GM18519 (cell line): ENCODE results near the gene ST7.
A peak's percentile ranks its signal among the peaks of the same experiment; 100 is the strongest.
"Not testable (repeated sequence)": the region's sequence is repeated elsewhere in the genome, so short reads cannot be mapped to it uniquely, and the experiment has no call there.

Experiments
- ATAC-seq: cut with Tn5 transposase; IDR thresholded peaks from one replicate; pipeline ENCODE4 v1.9.1; 2021; ENCODE audit warnings: mild to moderate bottlenecking, moderate library complexity; ENCODE audit not compliant: unreplicated experiment, low FRiP score

ST7 gene

DNA sequence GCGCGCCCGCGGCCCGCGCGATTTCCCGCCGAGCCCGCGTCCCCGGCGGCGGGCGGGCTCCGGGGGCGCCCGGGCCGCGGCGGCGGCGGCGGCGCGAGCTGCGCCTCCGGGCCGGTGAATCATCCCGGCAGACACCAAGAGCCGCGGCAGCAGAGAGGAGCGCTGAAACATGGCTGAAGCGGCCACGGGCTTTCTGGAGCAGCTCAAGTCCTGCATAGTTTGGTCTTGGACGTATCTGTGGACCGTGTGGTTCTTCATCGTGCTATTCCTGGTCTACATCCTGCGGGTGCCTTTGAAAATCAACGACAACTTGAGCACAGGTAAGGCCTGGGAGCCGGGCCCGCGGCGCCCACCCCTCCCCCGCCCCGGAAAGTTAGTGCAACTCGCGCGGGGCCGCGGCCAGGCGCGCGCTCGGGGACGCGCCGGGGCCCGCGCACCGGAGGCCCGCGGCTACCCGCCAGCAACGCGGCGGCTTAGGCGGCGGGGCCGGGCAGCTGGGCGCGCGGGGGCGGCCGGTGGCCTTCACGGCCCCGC, at the start of gene ST7:
Gene ST7 (plus strand): TSS at position 130 of the 534 bp plus-strand sequence. CDS start 40 bp downstream, at position 170.
- ATAC-seq, result peak; percentile 26

GRCh38 chr7:116906391-116906790, 46.9 kb upstream of the ST7 start:
- ATAC-seq, result no peak

- no peak for ATAC-seq
Observed at GRCh38 chr7:116910383-116910782, 42.9 kb upstream of the ST7 start.

DNA sequence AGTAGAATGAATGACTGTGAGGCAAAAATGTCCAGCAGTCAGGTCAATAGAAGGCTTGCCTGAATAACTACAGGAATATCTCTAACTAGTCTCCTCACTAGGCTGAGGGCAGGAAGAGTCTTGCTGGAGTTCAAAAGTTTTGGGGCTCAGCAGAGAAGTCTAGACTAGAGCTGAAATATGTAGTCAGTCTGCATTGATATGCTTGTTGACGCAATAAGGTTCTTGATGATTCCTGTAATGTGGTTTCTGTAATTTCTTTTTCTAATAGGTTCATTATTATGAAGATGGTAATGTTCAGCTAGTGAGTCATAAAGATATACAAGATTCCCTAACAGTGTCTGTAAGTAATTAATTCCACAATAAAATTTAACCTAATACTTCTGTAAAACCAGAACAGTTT, 41.5 kb upstream of the ST7 start:
- ATAC-seq, result no peak

DNA sequence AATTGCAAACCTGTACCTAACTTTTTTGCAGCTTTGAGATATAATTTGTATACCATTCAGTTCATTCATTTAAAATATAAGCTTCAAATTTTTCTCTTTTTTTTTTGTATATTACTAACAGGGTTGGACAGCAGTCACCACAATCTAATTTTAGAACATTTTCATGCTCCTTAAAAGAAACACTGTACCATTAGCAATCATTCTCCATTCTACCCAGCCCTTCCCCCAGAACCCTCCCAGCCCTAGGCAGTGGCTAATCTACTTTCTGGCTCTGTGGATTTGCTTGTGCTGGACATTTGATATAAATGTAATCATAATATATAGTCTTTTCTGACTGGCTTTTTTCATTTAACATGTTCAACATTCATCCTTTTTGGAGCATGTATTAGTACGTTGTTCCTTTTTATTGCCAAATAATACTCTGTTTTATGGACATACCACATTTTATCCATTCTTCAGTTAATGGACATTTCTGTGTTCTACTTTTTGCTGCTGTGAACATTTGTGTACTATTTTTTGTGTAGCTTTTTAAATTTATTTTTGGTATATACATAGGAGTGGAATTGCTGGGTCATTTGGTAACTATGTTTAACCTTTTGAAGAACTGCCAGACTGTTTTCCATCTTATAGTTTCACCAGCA, 40.9 kb upstream of the ST7 start:
- no peak for ATAC-seq

DNA sequence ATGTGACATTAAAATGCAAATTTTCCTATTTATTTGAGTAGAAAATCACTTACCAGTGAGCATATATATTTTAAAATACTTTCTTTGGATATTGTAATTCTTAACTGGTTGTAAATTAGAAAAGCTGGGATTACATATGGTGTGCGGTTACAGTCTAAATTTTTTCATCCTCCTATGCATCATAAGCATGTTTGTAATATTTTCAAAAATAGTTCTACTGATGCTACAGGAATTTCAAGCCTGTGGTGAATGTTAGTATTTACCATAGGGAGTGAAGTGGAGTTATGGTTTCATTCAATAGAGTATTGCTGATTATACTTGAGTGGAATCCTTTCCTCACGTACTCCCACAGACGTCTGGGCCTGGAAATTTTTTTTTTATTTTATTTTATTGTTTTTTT, 34.6 kb upstream of the ST7 start:
- no peak for ATAC-seq

- no peak for ATAC-seq
Observed at GRCh38 chr7:116920359-116920758, 32.9 kb upstream of the ST7 start.

DNA sequence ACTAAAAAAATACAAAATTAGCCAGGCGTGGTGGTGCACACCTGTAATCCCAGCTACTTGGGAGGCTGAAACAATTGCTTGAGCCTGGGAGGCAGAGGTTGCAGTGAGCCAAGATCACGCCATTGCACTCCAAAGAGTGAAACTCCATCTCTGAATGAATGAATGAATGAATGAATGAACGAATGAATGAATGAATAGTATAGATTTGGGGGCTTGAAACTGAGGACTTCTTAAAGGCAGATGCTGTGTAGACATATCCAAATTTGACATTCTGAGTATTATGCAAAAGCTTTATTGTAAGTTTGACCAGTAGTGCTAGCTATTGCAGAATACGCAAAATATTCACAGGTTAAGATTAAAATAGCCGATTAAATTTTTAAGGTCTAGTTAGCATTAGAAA, 30.8 kb upstream of the ST7 start:
- ATAC-seq, result no peak

GRCh38 chr7:116924741-116925140, 28.6 kb upstream of the ST7 start:
- no peak for ATAC-seq

GRCh38 chr7:116929021-116929420, 24.3 kb upstream of the ST7 start:
- ATAC-seq, result no peak

DNA sequence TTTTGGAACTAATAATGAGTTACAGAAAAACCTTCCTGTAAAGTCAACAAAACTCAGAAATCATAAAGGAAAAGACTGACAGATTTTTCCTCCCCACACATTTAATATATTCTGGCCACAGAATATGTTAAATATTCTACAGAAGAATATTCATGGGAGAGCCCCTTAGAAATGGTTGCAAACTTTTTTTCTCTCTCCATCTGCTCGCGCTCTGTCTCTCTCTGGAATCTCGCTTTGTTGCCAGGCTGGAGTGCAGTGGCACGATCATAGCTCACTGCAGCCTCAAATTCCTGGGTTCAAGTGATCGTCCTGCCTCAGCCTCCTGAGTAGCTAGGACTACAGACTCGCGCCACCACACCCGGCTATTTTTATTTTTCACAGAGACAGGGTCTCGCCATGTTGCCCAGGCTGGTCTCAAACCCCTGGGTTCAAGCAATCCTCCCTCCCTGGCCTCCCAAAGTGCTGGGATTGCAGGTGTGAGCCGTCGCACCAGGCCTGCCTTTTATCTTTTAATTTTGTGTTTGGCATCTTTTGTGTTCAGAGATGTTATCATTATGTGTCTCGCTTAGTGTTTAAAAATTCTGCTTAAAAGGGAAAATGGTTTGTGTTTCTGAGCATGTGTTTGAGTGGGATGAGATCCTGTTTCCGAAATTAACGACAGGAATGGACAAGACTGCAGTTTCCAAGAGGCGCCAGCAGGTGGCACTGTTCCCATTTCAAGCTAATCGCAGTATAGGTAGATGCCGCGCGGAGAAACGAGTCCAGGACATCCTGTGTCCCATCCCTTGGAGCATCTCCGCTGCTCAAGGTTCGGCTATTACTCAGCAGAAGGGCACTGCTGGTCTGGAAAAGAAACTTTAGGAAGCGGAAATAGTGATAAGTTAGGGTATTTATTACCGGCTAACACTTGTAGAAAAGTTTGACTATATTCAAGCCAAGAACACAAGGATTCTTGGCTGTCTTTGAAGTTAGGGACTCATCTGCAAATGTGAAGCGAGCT, 23.1 kb upstream of the ST7 start:
- peak; percentile 79 for ATAC-seq

DNA sequence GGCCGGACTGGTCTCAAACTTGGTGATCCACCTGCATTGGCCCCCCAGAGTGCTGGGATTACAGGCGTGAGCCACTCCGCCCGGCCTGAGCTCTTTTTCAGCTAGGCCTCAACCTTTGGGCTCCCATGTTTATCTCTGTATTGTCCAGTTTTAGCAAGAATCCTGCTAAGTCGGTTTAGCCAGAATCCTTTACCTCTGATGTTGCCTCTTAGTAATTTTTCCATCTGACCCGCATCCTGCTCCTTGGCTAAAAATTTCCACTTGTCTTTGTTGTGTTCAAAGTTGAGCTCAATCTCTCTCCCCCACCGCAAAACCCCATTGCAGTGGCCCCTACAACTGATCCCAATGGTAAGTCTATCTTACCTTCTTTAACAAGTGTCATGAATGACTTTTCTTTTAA, 20.7 kb upstream of the ST7 start:
- ATAC-seq, result no peak

DNA sequence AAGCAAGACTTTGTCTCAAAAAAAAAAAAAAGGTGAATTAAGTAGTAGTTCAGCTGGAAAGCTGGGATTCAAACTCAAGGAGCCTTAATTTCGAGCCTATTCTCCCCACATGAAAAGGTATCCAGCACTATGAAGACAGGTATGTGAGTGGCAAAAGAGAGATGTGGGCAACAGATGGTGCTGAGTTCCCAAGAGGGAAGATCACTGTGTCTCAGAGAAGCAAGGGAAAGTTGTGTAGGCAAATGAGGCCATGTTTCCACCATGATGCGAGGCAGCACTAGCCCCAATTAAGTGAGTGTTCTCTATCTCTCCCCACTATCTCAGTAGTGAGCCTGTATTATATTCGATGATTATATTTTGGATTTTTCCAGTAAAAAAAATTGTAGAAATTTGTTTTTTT, 19.8 kb upstream of the ST7 start:
- ATAC-seq, result no peak

- no peak for ATAC-seq
Observed at GRCh38 chr7:116934580-116934979, 18.7 kb upstream of the ST7 start.

GRCh38 chr7:116936844-116937243, 16.5 kb upstream of the ST7 start:
- not testable (repeated sequence) for ATAC-seq

- no peak for ATAC-seq
Observed at GRCh38 chr7:116938678-116939077, 14.6 kb upstream of the ST7 start.

DNA sequence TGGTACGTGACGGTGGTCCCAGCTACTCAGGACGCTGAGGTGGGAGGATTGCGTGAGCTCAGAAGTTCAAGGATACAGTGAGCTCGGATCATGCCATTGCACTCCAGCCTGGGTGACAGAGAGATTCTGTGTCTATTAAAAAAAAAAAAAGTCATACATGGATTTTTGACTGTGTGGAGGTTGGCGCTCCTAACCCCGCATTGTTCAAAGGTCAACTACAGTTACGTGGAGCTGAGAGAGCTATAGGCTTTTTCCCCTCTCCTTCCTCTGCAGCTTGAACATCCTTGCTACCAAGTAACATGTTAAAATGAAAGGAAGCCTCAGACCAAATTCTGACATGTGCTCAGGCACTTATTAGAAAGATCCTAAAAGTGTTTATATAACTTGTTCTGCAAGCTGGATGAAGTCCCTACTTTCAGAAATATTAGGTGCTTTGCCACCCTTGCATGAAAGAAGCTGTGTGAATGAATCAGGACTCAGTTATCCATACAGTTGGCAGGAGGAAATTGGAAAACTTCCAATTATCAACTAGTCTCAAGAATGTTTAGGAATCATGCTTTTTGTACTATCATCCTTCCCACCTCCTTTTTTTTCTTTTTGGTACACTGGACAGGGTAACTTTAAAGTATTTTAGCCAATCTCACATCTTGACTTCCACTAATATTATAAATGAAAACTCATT, 12.5 kb upstream of the ST7 start:
- ATAC-seq, result no peak

GRCh38 chr7:116942504-116942903, 10.8 kb upstream of the ST7 start:
- no peak for ATAC-seq

GRCh38 chr7:116948934-116949333, 4.4 kb upstream of the ST7 start:
- ATAC-seq, result no peak

DNA sequence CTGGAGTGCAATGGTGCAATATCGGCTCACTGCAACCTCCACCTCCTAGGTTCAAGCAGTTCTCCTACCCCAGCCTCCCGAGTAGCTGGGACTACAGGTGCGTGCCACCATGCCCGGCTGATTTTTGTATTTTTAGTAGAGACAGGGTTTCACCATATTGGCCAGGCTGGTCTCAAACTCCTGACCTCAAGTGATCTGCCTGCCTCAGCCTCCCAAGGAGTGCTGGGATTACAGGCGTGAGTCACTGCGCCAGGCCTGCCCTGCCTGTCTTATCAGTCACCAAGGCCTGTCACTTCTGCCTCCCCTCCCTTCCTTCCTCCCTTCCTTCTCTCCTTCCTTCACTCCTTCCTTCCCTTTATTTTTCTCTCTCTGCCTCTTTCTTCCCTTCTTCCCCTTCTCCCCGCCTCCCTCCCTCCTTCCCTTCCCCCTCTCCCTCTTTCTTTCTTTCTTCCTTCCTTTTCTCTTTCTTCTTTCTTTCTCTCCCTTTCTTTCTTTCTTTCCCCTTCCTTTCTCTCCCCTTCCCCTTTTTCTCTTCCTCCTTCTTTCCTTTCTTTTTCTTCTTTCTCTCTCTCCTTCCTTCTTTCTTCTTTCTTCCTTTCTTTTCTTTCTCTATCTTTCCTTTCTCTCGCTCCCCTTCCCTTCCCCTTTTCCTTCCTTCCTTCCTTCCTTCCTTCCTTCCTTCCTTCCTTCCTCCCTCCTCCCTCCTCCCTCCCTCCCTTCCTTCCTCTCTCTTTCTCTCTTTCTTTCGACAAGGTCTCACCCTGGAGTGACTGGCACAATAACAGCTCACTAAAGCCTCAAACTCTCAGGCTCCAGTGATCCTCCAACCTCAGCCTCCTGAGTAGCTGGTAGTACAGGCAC, 3.1 kb upstream of the ST7 start:
- no peak for ATAC-seq
